GM12864 (cell line): ENCODE measurements around the gene ELAC1.
"Not testable (repeated sequence)": the region's sequence is repeated elsewhere in the genome, so short reads cannot be mapped to it uniquely, and the experiment has no call there.

Experiments used
- DNase-seq: peaks from one replicate; pipeline ENCODE4 v3.0.0-alpha.2; 2011; ENCODE audit warnings: low read depth
- H3K4me3 ChIP-seq: 2 replicates; pipeline ENCODE4 v1.5.1; 2011; ENCODE audit warnings: mild to moderate bottlenecking, low read depth, low read length, control low read depth
- TF ChIP-seq, protein P1 (sequence below): IDR thresholded peaks from 2 replicates; pipeline ENCODE4 v1.5.1; 2011; ENCODE audit warnings: low read depth, mild to moderate bottlenecking, moderate library complexity, low read length, control low read depth, inconsistent platforms; ENCODE audit errors: missing control alignments

ELAC1 gene

DNA sequence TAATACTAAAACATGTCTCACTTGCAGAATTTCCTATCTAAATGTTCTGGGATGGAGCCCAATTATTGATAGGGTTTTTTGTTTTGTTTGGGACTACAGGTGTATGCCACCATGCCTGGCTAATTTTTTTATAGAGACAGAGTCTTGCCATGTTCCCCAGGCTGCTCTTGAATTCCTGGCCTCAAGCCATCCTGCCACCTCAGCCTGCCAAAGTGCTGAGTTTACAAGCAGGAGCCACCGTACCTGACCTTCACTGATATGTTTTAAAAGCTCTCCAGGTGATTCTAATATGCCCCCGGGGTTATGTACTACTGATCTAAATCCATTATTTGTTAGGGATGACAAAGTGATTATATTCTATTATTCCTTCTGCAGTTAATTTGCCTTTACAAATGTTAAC lies 2.2 kb downstream of the ELAC1 start:
- TF ChIP-seq, protein P1, sequence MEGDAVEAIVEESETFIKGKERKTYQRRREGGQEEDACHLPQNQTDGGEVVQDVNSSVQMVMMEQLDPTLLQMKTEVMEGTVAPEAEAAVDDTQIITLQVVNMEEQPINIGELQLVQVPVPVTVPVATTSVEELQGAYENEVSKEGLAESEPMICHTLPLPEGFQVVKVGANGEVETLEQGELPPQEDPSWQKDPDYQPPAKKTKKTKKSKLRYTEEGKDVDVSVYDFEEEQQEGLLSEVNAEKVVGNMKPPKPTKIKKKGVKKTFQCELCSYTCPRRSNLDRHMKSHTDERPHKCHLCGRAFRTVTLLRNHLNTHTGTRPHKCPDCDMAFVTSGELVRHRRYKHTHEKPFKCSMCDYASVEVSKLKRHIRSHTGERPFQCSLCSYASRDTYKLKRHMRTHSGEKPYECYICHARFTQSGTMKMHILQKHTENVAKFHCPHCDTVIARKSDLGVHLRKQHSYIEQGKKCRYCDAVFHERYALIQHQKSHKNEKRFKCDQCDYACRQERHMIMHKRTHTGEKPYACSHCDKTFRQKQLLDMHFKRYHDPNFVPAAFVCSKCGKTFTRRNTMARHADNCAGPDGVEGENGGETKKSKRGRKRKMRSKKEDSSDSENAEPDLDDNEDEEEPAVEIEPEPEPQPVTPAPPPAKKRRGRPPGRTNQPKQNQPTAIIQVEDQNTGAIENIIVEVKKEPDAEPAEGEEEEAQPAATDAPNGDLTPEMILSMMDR = no peak
- no peak overlapping the region for H3K4me3 ChIP-seq
- no peak for DNase-seq

DNA sequence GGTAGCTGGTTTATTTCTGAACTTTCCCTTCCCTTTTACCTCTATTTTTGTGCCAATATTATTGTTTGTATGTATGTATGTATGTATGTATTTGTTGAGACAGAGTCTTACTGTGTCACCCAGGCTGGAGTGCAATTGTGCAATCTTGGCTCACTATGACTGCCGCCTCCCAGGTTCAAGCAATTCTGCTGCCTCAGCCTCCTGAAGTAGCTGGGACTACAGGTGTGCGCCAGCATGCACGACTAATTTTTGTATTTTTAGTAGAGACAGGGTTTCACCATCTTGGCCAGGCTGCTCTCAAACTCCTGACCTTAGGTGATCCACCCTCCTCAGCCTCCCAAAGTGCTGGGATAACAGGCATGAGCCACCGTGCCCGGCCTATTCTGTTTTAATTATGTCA lies 4.6 kb downstream of the ELAC1 start:
- not testable (repeated sequence) for H3K4me3 ChIP-seq, DNase-seq

DNA sequence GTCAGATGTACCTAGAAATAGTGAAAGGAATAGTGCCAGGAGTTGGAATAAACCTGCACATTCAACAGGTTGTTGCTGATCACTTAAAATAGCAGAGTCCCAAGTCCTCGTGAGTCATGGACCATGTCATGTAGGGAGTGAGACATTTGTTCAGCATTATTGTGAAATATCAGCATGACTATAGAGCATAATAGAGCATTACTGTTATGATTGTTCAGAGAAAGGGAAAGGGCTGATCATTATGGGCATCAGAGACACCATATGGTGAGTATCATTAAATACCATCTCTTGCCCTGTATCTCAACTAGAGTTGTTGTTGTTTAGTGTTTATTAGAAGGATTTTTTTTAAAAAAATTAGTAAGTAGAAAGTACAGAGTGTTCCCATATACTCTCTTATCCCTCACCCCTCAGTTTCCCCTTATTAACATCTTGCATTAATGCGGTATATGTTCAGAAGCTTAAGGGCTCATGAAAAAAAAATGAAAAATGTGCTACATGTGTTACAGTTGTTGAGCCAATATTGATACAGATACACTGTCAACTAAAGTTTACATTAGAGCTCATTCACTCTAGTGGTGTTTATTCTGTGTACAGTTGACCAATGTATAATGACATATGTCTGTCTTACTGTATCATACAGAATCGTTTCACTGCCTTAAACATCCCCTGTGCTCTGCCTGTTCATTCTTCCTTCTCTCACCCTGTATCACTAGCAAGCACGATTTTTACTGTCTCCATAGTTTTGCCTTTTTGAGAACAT lies 5.7 kb downstream of the ELAC1 start:
- TF ChIP-seq, protein P1 = no peak
- DNase-seq = no peak
- no peak overlapping the region for H3K4me3 ChIP-seq

DNA sequence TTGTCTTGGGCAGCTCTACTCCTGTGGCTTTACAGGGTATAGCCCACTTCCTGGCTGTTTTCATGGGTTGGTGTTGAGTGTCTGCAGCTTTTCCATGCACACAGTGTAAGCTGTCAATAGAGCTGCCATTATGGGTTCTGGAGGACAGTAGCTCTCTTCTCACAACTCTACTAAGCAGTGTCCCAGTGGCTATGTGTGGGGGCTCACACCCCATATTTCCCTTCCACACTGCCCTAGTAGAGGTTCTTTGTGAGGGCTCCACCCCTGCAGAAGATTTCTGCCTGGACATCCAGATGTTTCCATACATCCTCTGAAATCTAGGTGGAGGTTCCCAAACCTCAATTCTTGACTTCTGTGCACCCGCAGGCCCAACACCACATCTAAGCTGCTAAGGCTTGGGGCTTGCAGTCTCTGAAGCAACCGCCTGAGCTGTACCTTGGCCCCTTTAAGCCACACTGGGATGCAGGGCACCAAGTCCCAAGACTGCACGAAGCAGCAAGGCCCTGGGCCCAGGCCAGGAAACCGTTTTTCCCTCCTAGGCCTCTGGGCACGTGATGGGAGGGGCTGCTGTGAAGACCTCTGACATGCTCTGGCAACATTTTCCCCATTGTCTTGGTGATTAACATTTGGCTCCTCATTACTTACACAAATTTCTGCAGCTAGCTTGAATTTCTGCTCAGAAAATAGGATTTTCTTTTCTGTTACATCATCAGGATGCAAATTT lies 9.4 kb downstream of the ELAC1 start:
- no peak for DNase-seq
- TF ChIP-seq, protein P1 = no peak
- H3K4me3 ChIP-seq = no peak overlapping the region

DNA sequence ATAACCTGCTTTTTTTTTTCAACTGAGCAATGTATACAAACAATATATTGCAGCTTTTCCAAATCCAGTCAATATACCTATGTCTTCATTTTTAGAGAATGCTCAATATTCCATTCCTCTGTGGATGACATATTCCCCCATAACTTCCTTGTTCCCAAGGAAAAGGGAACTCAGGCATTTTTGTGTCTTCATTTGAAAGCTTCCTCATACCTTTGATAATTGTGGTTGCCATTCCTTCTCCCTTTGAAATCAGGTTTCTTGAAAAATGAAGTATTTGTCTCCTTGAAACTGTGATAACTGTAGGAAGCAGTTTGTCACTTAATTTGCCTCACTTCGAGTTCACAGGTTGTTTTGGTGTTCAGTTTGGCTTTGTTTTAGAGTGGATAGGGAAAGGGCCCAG lies 13.5 kb downstream of the ELAC1 start:
- no peak for DNase-seq
- H3K4me3 ChIP-seq = no peak overlapping the region
- TF ChIP-seq, protein P1 = no peak

DNA sequence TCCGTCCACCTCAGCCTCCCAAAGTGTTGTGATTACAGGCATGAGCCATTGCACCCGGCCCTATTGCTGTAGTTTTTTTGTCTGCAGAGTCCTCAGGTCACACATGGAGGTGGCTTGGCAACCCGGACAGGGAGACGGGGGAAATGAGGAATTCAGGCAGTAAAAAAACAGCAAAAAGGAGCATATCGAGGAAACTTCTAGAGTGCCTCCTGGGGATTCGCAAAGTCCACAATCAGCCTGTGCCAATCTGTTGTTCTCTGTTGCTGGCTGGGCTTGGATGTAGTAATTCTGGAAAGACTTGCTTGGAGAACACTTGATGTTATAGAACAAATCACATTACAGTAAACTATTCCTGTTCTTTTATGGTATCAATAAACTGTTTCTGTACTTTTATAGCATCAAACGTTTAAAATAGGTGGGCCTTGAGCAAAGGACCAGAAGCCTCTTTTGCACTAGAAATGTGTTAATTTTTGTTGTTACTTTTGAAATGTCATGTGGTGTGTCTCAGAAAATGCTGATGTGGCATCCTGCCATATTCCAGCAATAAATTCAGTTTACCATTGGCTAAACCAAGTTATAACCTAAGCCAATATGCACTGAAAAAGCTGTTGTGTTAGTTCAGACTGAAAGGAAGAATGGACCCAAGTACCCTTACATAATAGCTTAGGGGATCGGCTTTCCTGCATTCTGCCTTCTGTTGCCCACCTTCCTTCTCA lies 14.4 kb downstream of the ELAC1 start:
- H3K4me3 ChIP-seq = no peak overlapping the region
- TF ChIP-seq, protein P1 = no peak
- DNase-seq = no peak

DNA sequence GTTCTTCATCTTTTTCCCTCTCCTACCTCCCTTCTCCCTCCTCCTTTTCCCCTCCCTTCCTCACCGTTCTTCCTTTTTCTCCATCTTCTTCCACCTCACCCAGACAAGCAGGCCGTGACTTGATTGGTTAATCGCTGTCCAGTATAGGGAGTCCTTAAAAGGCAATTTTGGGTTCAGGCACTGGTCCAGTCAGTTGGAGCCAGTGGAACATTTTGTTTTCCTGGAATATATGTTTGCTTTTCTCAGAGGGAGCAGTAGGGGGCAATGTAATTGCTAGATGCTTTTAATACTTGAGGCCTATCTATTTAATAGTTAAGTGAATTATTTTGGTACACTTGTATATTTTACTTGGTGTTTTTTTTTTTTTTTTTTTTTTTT lies 15.0 kb downstream of the ELAC1 start:
- TF ChIP-seq, protein P1 = no peak
- H3K4me3 ChIP-seq = no peak overlapping the region
- DNase-seq = no peak
